HTERT RPE-1 (cell line): ENCODE results near the gene TMEM150B.

Experiments used
- in situ Hi-C: fragments of 300-500 bp; cut with MboI; formaldehyde crosslinking; loops from 4 replicates; pipeline ENCODE4 v1.14.3; 2020; ENCODE audit warnings: low sequenced_read_pairs

The TMEM150B gene

DNA sequence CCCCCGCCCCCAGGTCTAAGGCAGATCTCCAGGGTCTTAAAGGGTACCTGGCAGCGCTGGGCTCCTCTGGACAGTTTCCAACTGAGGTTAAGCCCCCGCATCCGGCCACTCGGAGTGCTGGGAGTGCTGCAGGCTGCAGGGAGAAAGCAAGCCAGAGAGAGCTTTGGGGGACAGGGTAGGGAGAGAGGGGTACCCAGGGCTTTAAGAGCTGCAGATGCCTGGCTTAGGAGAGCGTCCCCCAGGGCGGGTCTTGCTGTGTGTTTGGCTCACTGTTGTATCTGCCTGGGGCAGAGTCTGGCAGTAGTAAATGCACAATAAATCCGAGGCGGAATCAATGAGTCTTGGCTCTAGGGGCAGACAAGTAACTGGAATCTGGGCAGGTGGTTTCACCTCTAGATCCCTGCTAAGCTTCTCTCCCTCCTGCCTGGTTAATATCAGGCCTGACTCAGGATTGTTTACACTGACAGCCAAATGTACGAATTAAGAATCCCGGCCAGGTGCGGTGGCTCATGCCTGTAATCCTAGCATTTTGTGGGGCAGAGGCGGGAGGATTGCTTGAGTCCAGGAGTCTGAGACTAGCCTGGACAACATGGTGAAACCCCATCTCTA lies 30.2 kb upstream of the TMEM150B start:
- in situ Hi-C loops, result no loop called here

DNA sequence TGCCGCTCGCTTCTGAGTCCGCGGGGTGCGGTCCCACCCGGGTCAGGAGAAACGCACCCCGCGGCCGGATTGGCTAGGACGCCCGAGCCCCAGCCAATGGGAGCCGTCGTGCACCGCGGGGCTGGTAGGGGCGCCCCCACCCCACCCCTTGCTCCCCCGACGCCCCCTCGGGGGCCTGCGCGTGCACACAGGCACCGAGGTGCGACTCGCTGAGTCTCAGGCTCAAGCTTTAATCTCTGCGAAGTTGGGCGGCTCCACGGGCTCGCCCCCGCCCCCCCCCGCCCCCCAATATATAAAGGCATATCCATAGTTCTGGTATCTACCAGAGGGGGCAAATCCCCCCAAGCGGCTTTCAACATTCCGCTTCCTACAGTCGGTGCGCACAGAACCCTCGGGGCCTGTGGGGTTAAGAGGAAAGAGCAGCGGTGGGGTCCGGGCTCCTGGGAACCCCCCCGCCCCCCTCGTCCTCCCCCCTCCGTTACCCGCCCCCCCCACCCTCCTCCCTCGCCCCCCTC lies 29.6 kb upstream of the TMEM150B start, which contains the start of gene COX6B2:
Gene COX6B2 (minus strand): TSS at position 22 of the 515 bp plus-strand sequence. CDS start 198 bp downstream, outside the sequence.
- in situ Hi-C loops, result no loop called here

DNA sequence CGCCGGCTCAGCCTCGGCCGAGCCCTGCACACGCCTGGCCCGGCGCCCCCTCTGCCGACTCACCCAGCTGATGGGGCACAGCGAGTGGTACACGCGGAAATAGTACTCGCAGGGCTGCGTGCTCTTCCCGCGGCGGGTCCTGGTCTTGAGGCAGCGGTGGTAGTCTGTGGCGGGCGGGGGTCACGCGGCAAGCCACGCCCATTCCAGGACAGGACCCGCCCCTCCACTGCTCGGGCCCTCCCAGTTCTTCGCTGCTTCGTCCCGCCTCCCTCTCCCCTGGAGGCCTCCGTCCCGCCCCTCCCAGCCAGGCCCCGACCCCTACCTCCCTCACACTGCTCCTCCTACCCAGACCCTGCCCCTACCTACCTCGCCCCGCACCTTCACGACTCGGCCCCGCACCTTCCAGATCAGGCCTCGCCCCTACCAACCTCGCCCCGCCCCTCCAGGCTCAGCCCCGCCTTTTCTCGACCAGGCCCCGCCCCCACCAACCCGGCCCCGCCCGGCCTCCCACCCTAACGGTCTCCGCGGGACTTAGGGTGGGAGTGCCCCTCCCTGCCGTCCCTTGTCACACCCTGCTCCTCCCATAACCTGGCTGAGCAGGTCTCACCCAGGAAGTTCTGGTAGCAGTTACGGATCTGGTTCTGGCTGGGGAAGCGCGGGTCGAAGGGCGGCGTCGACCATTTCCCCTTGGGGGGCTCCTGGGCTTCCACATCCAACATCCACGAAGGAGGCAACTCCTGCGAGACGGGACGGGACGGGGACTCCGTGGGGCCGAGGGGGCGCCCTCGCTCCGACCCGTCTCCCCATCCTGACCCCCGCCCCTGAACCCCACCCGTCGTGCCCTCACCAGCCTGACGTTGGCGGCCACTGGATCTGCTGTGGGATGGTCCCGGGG lies 28.9 kb upstream of the TMEM150B start:
- in situ Hi-C loops, result no loop called here

DNA sequence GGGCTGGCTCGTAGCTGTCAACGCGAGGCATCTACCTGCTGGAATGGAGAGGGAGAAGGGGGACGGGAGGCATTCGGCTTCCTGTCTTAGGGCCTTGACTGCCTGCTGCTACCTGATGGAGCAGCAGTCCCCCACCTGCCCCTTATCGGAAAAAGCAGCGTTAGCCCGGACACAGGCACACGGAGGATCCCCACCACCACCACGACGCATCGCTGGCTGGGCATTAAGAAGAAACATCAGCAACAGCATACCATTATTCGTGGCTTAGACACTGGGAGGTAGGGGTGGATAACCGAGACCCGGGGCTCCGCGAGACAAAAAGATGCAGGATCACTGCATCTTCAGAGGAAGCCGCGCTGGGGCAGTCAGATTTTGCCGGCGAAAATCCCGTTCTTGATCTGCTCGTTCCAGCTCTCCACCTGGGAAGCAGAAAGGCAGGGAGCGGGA lies 28.2 kb upstream of the TMEM150B start:
- in situ Hi-C loops, result no loop called here

DNA sequence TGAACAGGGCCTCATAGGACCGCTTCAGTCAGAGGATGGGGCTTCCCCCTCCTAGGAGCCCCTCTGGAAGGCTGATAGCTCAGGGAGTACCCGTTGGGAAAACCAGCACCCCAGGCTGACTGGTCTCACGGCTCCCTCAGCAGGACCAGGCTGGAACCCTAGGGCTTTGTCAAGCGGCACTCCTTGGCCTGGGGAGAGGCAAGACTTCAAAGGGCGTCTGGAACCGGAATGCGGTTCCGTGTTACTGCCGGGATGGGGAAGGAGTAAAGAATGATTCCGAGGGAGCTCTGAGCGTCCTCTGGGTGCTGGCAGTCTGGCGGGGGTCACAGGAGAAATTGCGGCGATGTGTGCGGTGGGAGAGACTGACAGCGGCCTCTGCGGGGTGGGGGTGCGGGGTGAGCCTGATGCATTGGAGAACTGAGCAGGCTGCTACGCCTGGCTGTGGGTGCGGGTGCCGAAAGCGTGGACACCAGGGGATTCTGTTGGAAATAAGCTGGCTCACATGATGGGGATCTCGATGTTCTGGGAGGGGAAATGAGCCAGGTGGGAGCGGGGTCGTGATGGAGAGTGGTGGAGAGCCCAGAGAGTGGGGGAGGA lies 27.5 kb upstream of the TMEM150B start:
- in situ Hi-C loops, result no loop called here

DNA sequence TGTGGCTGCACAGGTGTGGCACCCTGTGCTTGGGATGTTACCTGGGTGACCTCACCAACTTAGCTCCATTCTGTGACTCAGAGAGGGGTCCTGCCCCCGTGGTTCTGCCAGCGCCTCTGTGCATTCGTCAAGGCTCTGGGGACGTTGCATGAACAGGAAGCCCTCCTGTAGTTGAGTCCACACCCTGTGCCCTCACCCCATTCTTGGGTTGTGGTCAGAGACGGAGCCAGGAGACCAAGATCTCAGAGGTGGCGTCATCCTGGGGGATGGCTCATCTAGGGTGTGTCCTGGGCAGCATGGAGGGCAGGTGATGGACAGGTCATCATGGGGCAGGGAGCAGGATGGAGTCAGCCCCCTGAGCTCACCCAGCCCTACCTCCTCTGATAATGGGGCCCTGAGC lies 26.9 kb upstream of the TMEM150B start:
- in situ Hi-C loops, result no loop called here

DNA sequence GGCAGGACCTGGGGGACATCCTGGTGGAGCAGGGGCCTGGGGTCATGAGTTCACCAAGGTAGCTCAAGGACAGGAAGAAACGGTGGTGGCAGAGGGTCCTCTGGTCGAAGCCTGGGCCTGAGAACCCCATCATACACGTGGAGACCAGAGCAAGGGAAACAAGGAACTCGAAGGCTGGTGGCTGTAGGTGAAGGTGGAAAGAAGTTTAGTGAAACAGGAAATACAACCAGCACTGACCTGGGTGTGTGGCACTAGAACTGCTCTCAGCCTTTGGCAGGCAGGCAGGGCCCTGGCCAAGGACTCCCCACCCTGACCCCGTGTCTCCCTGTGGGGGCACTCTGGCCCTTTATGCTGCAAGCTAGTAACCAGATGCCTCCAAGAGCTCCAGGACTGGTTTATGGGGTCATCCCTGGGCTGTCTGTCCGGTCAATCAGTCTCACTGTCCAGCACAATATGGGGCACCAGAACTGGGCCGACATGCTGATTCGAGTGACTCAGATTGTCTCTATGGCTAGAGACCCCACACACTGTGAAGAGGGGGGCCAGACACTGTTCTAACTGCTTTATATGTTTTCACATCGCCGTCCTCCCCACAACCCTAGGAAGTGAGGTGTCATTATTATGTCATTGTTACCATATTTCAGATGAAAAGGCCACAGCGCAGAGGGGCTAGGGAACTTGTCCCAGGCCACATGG lies 25.6 kb upstream of the TMEM150B start:
- in situ Hi-C loops, result no loop called here

DNA sequence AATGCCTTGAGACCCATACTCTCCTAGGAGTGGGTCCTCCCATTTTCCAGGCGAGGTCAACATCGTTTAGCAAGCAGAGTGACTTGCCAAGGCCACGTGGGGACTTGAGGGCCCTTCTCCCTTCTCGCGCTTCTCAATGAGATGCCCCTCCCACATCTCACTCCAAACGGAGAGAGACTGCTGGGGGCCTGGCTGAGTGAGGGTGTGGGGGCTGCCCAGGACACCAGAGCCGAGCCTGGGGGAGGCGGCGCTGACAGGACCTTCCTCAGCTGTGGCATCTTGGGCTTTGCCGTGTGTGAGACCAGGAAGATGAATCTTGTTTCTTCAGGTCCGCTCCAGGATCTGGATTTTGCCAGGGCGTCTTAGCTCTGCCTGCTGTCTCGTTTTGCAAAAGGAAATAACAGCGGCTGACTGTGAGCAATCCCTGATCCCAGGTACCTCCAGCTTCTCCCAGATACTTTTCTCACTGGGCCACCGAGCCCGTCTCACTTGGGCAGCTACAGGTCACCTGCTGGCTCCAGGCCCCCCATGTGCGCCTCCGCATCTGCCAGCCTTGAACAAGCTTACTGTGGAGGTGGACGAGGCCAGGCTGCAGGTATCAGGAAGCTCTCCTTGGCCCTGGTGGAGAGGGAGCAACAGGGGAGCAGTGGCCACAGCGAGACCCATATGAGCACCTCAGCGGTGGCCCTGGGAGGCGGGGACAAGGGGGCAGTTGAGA lies 23.3 kb upstream of the TMEM150B start:
- in situ Hi-C loops, result no loop called here

DNA sequence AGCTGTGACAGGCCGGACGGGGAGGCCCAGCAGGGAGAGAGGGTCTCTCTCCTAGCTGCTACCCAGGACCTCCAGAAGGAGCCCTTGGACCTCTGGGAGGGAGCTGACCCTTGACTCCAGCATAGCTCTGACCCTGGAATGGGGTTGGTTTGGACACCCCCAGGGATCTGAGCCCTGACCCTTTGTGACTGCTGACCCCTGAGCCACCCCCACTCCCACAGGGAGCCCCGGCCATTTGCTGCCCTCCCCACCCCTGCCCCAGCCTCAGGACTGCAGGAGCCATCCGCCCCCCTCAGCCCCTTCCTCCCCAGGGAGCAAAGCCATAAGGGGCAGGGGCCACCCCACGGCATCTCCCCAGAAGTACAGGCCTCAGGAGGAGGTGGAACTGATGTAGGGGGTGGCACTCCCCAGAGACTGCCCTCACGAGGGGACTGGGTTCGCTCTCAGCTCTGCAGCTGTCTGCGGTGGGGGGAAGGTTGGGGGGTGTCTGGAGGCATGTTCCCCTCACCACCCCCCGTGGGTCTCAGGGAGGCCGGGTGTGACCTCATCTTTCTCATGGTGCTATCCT lies 22.4 kb upstream of the TMEM150B start:
- in situ Hi-C loops, result no loop called here

DNA sequence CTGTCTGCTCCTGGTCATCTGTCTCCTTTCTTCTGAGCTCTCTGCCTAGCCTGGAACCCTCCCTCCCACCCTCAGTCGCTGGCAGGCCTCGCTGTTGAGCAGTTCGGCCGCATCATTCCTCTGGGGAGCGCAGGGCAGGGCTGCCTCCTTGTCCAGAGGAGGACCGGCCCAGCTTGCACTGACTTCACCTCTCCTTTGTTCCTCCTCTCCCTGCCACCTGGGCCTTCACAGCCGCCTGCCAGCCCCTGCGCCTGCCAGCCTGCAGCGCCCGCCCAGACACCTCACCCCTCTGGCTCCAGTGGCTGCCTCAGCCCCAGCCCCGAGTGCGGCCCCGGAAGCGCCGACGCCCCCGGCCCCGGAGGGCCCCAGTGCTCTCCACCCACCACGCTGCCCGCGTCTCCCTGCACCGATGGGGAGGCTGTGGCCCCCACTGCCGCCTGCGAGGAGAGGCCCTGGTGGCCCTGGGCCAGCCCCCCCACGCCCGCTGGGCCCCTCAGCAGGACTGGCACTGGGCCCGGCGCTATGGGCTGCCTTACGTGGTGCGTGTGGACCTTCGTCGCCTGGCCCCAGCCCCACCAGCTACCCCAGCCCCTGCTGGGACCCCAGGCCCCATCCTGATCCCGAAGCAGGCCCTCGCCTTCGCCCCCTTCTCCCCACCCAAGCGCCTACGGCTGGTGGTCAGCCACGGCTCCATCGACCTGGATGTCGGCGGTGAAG lies 21.7 kb upstream of the TMEM150B start:
- in situ Hi-C loops, result no loop called here

DNA sequence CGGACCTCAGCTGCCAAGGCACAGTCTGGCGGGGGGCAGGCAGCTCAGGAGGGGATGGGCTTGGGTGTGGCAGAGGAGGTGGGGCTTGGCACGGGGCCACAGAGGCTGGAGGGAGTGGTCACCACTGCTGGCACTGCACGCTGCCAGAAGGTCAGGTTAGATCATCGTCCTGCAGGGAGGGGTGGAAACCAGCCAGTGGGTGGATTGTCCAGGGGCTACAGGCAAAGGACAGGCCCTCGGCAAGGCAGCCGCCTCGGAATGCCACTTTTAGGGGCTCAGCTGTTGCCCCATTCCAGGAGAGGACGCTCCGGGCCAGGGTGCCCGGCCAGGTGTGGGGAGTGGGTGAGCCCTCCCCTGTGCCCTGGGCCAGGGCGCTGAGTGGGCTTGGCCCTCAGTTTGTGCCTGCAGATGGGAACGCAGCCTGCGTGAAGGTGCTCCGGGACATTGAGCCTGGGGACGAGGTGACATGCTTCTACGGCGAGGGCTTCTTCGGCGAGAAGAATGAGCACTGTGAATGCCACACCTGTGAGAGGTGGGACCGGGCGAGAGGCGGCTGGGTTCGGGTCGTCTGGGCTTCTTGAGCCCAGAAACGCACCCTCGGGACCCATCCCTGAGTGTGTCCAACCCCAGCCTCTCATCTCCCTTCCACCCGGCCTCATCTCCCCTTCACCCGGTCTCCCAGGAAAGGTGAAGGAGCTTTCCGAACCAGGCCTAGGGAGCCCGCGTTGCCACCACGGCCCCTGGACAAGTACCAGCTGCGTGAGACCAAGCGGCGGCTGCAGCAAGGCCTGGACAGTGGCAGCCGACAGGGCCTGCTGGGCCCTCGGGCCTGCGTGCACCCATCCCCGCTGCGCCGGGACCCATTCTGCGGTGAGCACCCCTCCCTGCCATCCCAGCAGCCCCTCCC lies 20.9 kb upstream of the TMEM150B start:
- in situ Hi-C loops, result no loop called here

DNA sequence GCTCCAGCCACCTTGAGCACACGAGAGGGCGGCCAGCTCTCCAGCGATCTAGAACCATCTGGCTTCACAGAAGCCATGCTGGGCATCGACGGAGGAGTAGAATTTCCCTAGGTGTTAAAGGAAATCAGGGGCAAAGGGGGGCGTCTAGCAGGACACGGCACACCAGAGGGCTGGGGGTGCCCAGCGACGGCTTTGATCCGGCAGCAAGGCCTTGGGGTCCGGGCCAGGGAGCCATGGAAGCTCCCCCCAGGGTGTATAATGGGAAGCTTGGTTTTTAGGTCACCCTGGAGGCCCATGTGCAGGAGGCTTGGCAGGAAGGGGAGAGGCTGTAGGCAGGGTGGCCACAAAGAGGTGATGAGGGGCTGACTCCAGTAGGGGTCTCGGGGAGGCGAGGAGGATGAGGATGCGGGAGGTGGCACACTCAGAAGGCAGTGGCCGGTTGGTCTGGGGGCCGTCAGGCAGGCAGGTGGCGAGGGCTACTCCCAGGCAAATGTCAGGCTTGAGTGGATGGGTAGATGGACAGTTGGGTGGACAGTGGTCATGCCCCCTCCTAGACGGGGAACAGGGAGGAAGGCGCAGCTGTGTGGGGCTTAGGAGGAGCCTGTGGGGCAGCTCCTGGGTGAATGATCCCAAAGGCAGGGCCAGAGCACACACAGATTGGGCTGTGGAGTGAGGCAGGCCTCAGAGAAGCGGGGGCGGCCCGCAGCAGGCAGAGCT lies 20.1 kb upstream of the TMEM150B start:
- in situ Hi-C loops, result no loop called here

DNA sequence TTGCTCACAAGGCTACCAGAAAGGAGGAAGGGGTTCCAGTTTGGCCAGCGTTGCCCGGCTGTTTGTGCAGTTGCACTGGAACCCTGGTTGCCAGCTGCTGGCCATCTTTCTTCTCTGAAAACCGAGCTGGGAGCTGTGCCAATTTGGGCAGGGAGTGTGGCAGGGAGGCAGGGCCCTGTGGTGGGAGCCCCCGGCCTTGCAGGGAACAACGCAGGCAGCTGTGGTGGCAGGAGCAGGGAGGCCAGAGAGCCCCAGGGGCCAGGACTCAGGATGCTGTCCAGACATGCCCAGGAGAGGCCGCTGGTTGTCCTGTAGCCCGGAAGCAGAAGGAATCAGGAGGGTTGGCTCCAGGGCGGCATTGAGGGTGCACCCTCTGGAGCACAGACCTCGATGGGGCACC lies 19.3 kb upstream of the TMEM150B start:
- in situ Hi-C loops, result no loop called here

DNA sequence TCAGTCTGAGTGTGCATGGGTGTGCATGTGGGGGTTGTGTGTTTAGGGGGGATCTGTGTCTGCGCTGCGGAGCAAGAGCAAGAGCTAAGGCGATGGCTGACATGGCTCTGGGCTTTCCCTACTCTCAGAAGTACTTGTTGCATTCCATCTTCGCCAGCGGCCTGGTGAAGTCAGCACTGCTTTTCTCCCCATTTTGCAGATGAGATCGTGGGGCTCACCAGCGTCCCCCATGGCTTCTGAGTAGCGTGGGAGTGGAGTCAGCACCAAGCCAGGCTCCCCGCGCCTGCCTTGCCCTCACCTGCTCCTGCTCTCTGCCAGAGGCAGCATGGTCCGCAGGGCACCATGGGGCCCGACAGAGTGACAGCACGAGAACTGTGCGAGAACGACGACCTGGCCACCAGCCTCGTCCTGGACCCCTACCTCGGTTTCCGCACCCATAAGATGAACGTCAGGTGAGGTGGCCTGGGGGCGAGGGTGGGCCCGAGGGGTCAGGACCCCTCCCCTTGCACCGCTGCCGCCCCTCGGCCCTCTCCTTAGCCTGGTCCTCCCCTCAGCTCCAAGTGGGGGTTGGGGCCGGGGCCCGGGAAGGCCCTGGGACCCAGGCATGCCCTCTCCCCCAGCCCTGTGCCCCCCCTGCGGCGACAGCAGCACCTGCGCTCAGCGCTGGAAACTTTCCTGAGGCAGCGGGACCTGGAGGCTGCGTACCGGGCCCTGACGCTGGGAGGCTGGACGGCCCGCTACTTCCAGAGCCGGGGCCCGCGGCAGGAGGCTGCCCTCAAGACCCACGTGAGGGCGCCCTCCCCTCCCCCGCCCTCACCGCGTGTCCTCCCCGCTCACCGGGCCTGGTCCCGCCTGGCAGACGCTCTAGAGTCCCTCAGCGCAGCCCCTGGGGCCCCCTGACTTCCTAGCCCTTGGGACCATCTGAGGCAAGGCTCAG lies 16.7 kb upstream of the TMEM150B start:
- in situ Hi-C loops, result no loop called here

DNA sequence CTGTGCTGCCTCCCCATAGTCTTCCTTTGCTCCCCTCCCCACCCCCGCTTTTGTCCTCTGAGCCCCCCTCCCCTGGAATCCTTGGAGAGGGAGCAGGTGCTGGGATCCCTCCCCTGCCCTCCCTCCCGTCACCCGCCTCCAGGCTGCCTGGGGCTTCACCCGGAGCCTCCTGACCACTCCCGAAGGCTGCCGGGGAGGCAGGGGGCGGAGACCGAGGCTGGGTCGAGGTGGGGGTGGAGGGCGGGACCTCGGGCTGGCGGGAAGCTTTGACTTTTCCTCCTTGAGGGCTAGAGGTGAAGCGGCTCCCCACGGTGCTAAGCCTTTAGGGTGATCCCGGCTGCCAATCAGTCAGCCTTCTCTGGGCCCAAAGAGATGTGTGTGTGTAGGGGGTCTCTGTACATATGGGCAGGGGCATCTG lies 16.0 kb upstream of the TMEM150B start:
- in situ Hi-C loops, result no loop called here

DNA sequence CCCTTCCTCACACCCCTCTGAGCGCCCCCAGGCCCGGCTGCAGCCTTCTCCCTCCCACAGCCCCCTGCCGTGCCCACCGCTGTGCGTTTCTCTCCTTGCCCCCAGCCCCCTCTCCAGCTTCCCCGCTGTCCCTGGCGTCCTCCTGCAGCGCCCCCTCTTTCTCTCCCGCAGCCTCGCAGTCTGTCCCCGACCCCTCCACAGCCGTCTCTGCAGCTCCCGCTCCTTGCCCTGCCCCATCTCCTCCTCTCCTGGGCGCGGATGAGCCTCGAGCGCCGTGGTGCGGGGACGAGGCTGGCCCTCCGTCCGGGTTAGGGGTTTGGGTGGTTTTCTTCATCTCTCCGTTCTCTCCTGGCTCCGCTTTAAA lies 15.6 kb upstream of the TMEM150B start:
- in situ Hi-C loops, result no loop called here
